ENCODE results near the gene GLRX. TPM values are rescaled to one million over a fixed set of nuclear protein-coding genes. Genes with fewer than 3 reads are reported as not detected.

Gene GLRX
- total RNA-seq, 4 donors from 2014 or later = 1,042 to 2,721 (median 1,859) TPM

DNA sequence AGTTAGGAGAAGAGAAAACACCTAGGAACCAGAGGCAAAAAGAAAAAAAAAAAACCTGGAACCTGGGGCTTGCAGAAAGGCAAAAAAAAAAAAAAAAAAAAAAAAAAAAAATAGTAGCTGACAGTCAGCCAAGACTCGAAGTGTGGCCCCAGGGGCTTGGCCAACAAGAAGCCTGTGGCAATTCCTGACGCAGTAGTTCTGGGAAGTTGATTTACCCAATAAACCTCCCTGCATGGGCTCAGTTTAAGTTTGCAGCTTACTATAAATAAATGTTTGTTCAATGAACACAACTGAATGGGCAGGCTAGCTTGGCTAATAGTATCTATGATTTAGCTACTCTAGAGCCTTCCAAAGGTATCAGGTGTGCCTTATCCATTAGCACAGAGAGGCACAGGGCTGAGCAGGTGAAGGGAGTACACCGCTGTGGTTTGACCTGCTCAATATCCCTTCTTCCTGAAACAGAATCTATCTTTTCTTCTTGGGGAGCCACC is 21.3 kb upstream of the GLRX start:
- H3K4me1 ChIP-seq = peaks cover 28 to 52% of the 10 kb centered on the region in 2 donors
- no peaks in the 10 kb centered on the region for H3K27me3 ChIP-seq
- H3K4me3 ChIP-seq = peak overlapping the region in 3 of 4 donors; percentile 43 to 59 (median 52)
- H3K9me3 ChIP-seq = no peaks in the 10 kb centered on the region
- ATAC-seq (peak; percentile 59 to 67), DNase-seq (peak in 1 of 2 donors; percentile 74)
- in situ Hi-C loops (cut with MboI; ENCODE audit: low sequenced_read_pairs in 4 of 4) (loop anchor here in 2 of 4 donors (10.0 to 25.0 kb wide), 2 partner anchors 69 to 869 kb away; no protein-coding TSS in a partner anchor), intact Hi-C loops (cut with DNase I; ENCODE audit: low total_unique reads) (loop anchor here (1.0 to 10.0 kb wide), 3 partner anchors 8 to 289 kb away; partner anchors contain the start of genes ARSK, RHOBTB3 and SKIC3)
- TF ChIP-seq POLR2A (IDR thresholded peaks at IDR 0.05) = peak; percentile 61 to 76
- TF ChIP-seq, protein P1, sequence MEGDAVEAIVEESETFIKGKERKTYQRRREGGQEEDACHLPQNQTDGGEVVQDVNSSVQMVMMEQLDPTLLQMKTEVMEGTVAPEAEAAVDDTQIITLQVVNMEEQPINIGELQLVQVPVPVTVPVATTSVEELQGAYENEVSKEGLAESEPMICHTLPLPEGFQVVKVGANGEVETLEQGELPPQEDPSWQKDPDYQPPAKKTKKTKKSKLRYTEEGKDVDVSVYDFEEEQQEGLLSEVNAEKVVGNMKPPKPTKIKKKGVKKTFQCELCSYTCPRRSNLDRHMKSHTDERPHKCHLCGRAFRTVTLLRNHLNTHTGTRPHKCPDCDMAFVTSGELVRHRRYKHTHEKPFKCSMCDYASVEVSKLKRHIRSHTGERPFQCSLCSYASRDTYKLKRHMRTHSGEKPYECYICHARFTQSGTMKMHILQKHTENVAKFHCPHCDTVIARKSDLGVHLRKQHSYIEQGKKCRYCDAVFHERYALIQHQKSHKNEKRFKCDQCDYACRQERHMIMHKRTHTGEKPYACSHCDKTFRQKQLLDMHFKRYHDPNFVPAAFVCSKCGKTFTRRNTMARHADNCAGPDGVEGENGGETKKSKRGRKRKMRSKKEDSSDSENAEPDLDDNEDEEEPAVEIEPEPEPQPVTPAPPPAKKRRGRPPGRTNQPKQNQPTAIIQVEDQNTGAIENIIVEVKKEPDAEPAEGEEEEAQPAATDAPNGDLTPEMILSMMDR (IDR thresholded peaks at IDR 0.05 in 4 of 5, conservative IDR thresholded peaks at IDR 0.05 in 1 of 5) = no peak
- H3K36me3 ChIP-seq = no peaks in the 10 kb centered on the region
- peak overlapping the region; percentile 84 to 92 (median 88) for H3K27ac ChIP-seq

DNA sequence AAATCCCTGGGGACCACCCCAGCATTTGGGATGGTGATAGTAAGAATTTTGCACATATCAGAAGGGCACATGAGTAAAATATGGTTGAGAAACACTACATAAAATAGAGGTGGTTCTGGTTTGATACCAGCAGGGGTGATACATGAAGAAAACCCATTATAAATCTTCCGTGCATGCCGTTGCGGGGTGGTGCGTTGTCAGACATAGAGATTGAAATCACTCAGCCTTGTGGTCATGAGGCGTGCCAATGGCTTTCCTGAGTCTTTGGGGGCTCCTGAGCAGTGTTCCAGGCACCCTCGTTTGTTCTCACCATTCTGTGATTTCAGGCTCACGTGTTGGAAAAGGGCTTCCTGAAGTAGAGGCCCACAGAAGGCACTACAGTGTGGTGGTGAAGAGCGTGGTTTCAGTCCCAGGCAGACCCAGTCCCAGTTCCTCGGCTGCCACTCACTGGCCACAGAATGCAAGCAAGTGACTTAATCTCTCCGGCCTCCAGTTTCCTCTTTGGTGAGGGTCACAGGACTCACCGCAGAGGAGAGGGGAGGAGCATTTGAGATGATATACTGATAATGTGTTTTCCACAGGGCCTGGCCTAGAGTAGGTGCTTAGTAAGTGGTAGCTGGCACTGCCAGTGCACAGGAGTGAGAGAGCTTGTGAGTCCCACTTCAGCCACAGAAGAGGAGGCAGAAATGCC is 20.5 kb upstream of the GLRX start:
- Histone ChIP-seq H3K9me3 (no peaks in the 10 kb centered on the region), H3K4me1 (peaks cover 28 to 59% of the 10 kb centered on the region in 2 donors), H3K27me3 (no peaks in the 10 kb centered on the region), H3K36me3 (no peaks in the 10 kb centered on the region), H3K4me3 (no peak overlapping the region), H3K27ac (peak overlapping the region; percentile 84 to 92 (median 88))
- in situ Hi-C loops (cut with MboI; ENCODE audit: low sequenced_read_pairs in 4 of 4) = loop anchor here in 2 of 4 donors (10.0 to 25.0 kb wide), 2 partner anchors 68 to 869 kb away; no protein-coding TSS in a partner anchor
- ATAC-seq (peak; percentile 48 to 61), DNase-seq (peak; percentile 86 to 87)
- peak; percentile 50 to 72 for TF ChIP-seq POLR2A (IDR thresholded peaks at IDR 0.05)
- TF ChIP-seq, protein P1 (IDR thresholded peaks at IDR 0.05 in 4 of 5, conservative IDR thresholded peaks at IDR 0.05 in 1 of 5) = no peak
- intact Hi-C loops (cut with DNase I; ENCODE audit: low total_unique reads) = loop anchor here (1.0 to 10.0 kb wide), 2 partner anchors 8 to 288 kb away; partner anchors contain the start of genes ARSK and SKIC3

DNA sequence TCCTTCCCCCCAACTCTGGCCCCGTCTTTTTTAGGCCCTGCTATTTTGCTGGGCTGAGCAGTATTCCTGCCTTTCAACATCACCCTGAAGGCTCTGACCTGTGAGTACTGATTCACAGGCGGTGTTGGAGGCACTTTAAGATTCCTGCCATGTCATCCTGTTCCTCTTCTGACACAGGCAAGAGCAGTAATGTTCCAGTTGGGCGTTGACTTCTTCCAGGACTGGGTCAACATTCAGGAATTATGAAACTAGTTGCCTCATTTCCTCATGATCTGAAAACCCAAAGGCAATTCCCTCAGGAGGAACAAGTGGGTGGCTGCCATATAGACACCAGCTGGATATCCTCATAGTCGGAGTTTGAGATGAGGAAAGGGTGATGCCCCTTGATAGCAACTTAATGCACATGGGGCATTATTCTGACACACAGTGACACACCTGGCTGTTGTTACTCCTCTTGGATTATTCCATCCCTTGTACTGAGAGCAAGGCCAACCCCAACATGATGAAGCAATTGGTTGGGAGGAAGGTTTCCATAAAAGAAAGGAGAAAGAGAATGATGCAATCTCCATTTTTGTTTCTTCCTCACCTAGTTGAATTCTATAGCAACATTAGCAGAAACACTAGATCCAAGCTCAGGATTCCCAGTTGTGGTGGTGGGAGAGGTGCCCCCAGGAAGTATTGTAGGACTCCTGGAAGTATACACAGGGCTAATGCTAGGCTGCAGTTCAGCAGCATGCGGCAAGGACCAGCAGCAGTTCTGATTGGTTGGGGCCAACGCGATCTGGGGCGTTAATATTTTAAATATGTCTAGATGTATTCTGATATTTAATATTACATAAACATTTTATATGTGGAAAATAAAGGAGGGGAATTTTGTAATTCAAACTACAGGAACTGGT is 19.6 kb upstream of the GLRX start:
- Histone ChIP-seq H3K9me3 (no peaks in the 10 kb centered on the region), H3K27ac (peak overlapping the region; percentile 84 to 92 (median 88)), H3K4me1 (peaks cover 32 to 67% of the 10 kb centered on the region in 2 donors), H3K36me3 (no peaks in the 10 kb centered on the region), H3K27me3 (no peaks in the 10 kb centered on the region), H3K4me3 (no peak overlapping the region)
- intact Hi-C loops (cut with DNase I; ENCODE audit: low total_unique reads) (loop anchor here (10.0 kb wide), 1 partner anchor 287 kb away; the partner anchor contains the start of genes ARSK and SKIC3), in situ Hi-C loops (cut with MboI; ENCODE audit: low sequenced_read_pairs in 4 of 4) (loop anchor here in 2 of 4 donors (10.0 to 25.0 kb wide), 2 partner anchors 67 to 870 kb away; no protein-coding TSS in a partner anchor)
- ATAC-seq (peak; percentile 53 to 59), DNase-seq (peak; percentile 73 to 87)
- peak; percentile 4 to 56 for TF ChIP-seq POLR2A (IDR thresholded peaks at IDR 0.05)
- TF ChIP-seq, protein P1 (IDR thresholded peaks at IDR 0.05 in 4 of 5, conservative IDR thresholded peaks at IDR 0.05 in 1 of 5) = no peak

DNA sequence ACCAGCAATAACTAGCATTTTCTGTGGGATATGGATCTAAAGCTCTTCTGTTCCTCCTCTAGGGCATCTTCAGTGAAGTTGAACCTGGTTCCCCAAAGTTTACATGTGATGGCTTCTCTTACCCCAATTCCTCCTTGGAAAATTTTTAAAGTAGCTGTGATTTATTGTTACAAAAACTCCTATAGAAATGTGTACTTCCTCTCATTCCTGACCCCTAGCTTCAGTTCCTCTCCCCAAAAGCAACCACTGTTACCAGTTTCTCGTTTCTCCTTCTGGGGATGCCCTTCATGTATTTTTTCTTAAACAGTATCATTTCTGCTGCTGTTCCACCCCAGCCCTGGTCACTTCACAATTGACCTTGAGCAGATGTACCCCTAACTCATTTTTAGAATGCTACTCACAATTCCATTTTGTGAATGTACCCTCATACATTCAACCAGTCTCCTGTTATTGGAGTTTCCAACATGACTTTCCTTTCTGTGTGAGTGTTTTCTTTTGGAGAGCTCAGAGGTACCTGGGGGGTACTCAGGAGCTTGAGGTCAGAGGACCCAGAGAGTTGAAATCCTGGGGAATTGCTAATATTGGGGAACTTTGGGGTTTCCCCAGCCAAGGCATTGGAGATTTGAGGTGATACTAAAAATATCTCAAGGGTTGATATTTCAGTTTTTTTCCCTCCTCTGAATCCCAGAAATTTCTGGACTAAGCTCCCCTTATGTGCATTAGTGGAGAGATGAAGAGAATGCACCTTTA is 18.6 kb upstream of the GLRX start:
- TF ChIP-seq, protein P1 (IDR thresholded peaks at IDR 0.05 in 4 of 5, conservative IDR thresholded peaks at IDR 0.05 in 1 of 5) = no peak
- no peak for TF ChIP-seq POLR2A (IDR thresholded peaks at IDR 0.05)
- no peak overlapping the region for H3K4me3 ChIP-seq
- H3K4me1 ChIP-seq = peaks cover 40 to 77% of the 10 kb centered on the region in 2 donors
- DNase-seq (no peak), ATAC-seq (no peak)
- H3K36me3 ChIP-seq = no peaks in the 10 kb centered on the region
- H3K9me3 ChIP-seq = no peaks in the 10 kb centered on the region
- H3K27ac ChIP-seq = peak overlapping the region; percentile 84 to 92 (median 88)
- intact Hi-C loops (cut with DNase I; ENCODE audit: low total_unique reads) (loop anchor here (10.0 kb wide), 1 partner anchor 286 kb away; the partner anchor contains the start of genes ARSK and SKIC3), in situ Hi-C loops (cut with MboI; ENCODE audit: low sequenced_read_pairs in 4 of 4) (loop anchor here in 2 of 4 donors (10.0 to 25.0 kb wide), 2 partner anchors 66 to 871 kb away; no protein-coding TSS in a partner anchor)
- no peaks in the 10 kb centered on the region for H3K27me3 ChIP-seq
